Gastrocnemius medialis (tissue), 4 donors: ENCODE data around the gene SNRK. TPM values are rescaled to one million over a fixed set of nuclear protein-coding genes. Genes with fewer than 3 reads are reported as not detected.

ENCODE experiments used
- ATAC-seq, 2 donors: fragments of 150-250 bp; one replicate each; pipeline ENCODE4 v1.9.1; 2016
- DNase-seq, 2 donors: peaks; one replicate each; pipeline ENCODE4 v3.0.0-alpha.2; 2019
- H3K27ac ChIP-seq, 4 donors: fragments of 200-600 bp; sonication (generic); 1 replicate in 1 of 4; 2 replicates in 3 of 4; pipeline ENCODE4 v1.5.1; 2016 to 2018; ENCODE audit warnings: mild to moderate bottlenecking in 2 of 4, moderate library complexity in 1 of 4
- H3K27me3 ChIP-seq, 3 donors: fragments of 200-600 bp; sonication (generic) in 2 of 3; 1 replicate in 1 of 3; 2 replicates in 2 of 3; pipeline versions ENCODE4 v1.5.1 to v1.6.0; 2016 to 2019; ENCODE audit warnings: mild to moderate bottlenecking in 1 of 3, moderate library complexity in 1 of 3
- H3K36me3 ChIP-seq, 2 donors: fragments of 200-600 bp; sonication (generic) in 1 of 2; one replicate each; pipeline ENCODE4 v1.5.1; 2017 to 2018
- H3K4me1 ChIP-seq, 2 donors: fragments of 200-600 bp; sonication (generic) in 1 of 2; one replicate each; pipeline ENCODE4 v1.5.1; 2016 to 2017; ENCODE audit warnings: mild to moderate bottlenecking in 2 of 2
- H3K4me3 ChIP-seq, 4 donors: fragments of 200-600 bp; sonication (generic) in 3 of 4; 1 replicate in 1 of 4; 2 replicates in 3 of 4; pipeline ENCODE4 v1.5.1; 2016 to 2019; ENCODE audit warnings: mild to moderate bottlenecking in 2 of 4
- H3K9me3 ChIP-seq, 3 donors: fragments of 200-600 bp; sonication (generic) in 2 of 3; 1 replicate in 1 of 3; 2 replicates in 2 of 3; pipeline ENCODE4 v1.5.1; 2016 to 2019
- CTCF ChIP-seq, 5 experiments: fragments of 450-650 bp in 3 of 5; fragments of 200-600 bp in 2 of 5; sonication (generic) in 2 of 5; IDR thresholded peaks in 4 of 5; conservative IDR thresholded peaks in 1 of 5; 1 replicate in 4 of 5; 2 replicates in 1 of 5; pipeline ENCODE4 v1.5.1; 2016 to 2019; ENCODE audit warnings: antibody characterized with exemption in 5 of 5, mild to moderate bottlenecking in 3 of 5, moderate library complexity in 3 of 5
- POLR2A ChIP-seq, 2 donors: fragments of 450-650 bp; IDR thresholded peaks; one replicate each; pipeline ENCODE4 v1.6.1; 2017; ENCODE audit warnings: antibody characterized with exemption in 2 of 2, mild to moderate bottlenecking in 2 of 2, moderate library complexity in 2 of 2
- in situ Hi-C, 4 donors: fragments of 200-750 bp; cut with MboI; loops; one replicate each; pipeline versions ENCODE4 v1.15.0 to v1.8.0; 2017; ENCODE audit warnings: low sequenced_read_pairs in 4 of 4
- intact Hi-C: fragments of 100-400 bp; cut with DNase I; formaldehyde crosslinking; loops from one replicate; pipeline ENCODE4 v1.15.1; 2023; ENCODE audit warnings: low total_unique reads
- total RNA-seq, 4 donors: library from RNA; depleted of rRNA; stranded (reverse); fragments of >200 nt; gene quantifications; one replicate each; pipeline versions ENCODE4 v1.1.0 to v1.2.3, GENCODE V29; 2016

SNRK gene
- total RNA-seq, 4 donors from 2014 or later = 18.4 to 29.0 (median 21.9) TPM

GRCh38 chr3:43255662-43256061 lies 30.7 kb upstream of the SNRK start:
- no peak for TF ChIP-seq CTCF (IDR thresholded peaks at IDR 0.05 in 4 of 5, conservative IDR thresholded peaks at IDR 0.05 in 1 of 5)
- Histone ChIP-seq H3K27ac (no peak overlapping the region), H3K27me3 (no peaks in the 10 kb centered on the region), H3K9me3 (no peaks in the 10 kb centered on the region), H3K36me3 (no peaks in the 10 kb centered on the region), H3K4me3 (no peak overlapping the region), H3K4me1 (no peaks in the 10 kb centered on the region)
- ATAC-seq (no peak), DNase-seq (no peak)
- intact Hi-C loops (no loop called here), in situ Hi-C loops (no loop called here)

- H3K27ac ChIP-seq = no peak overlapping the region
- H3K9me3 ChIP-seq = no peaks in the 10 kb centered on the region
- H3K36me3 ChIP-seq = no peaks in the 10 kb centered on the region
- intact Hi-C loops = no loop called here
- H3K4me1 ChIP-seq = no peaks in the 10 kb centered on the region
- TF ChIP-seq POLR2A (IDR thresholded peaks at IDR 0.05) (no peak), CTCF (IDR thresholded peaks at IDR 0.05 in 4 of 5, conservative IDR thresholded peaks at IDR 0.05 in 1 of 5) (no peak)
- no peak for DNase-seq
- H3K4me3 ChIP-seq = no peak overlapping the region
- in situ Hi-C loops = no loop called here
- no peaks in the 10 kb centered on the region for H3K27me3 ChIP-seq
- no peak for ATAC-seq
Observed at GRCh38 chr3:43256714-43257461, 29.5 kb upstream of the SNRK start.

- ATAC-seq (no peak), DNase-seq (no peak)
- no peak overlapping the region for H3K27ac ChIP-seq
- H3K4me3 ChIP-seq = no peak overlapping the region
- H3K36me3 ChIP-seq = no peaks in the 10 kb centered on the region
- no peaks in the 10 kb centered on the region for H3K9me3 ChIP-seq
- H3K27me3 ChIP-seq = no peaks in the 10 kb centered on the region
- no peaks in the 10 kb centered on the region for H3K4me1 ChIP-seq
- TF ChIP-seq CTCF (IDR thresholded peaks at IDR 0.05 in 4 of 5, conservative IDR thresholded peaks at IDR 0.05 in 1 of 5) = no peak
- no peak for TF ChIP-seq POLR2A (IDR thresholded peaks at IDR 0.05)
- in situ Hi-C loops (no loop called here), intact Hi-C loops (no loop called here)
Observed at GRCh38 chr3:43257850-43258249, 28.5 kb upstream of the SNRK start.

GRCh38 chr3:43259626-43260025 lies 26.7 kb upstream of the SNRK start:
- H3K27me3 ChIP-seq = no peaks in the 10 kb centered on the region
- in situ Hi-C loops (no loop called here), intact Hi-C loops (no loop called here)
- no peaks in the 10 kb centered on the region for H3K36me3 ChIP-seq
- H3K9me3 ChIP-seq = no peaks in the 10 kb centered on the region
- no peaks in the 10 kb centered on the region for H3K4me1 ChIP-seq
- no peak for TF ChIP-seq CTCF (IDR thresholded peaks at IDR 0.05 in 4 of 5, conservative IDR thresholded peaks at IDR 0.05 in 1 of 5)
- no peak for TF ChIP-seq POLR2A (IDR thresholded peaks at IDR 0.05)
- H3K4me3 ChIP-seq = no peak overlapping the region
- no peak for DNase-seq
- no peak overlapping the region for H3K27ac ChIP-seq
- no peak for ATAC-seq

- DNase-seq (no peak), ATAC-seq (no peak)
- Histone ChIP-seq H3K4me3 (no peak overlapping the region), H3K27me3 (no peaks in the 10 kb centered on the region), H3K9me3 (no peaks in the 10 kb centered on the region), H3K4me1 (no peaks in the 10 kb centered on the region), H3K36me3 (no peaks in the 10 kb centered on the region), H3K27ac (no peak overlapping the region)
- intact Hi-C loops = no loop called here
- TF ChIP-seq POLR2A (IDR thresholded peaks at IDR 0.05) (no peak), CTCF (IDR thresholded peaks at IDR 0.05 in 4 of 5, conservative IDR thresholded peaks at IDR 0.05 in 1 of 5) (no peak)
- in situ Hi-C loops = no loop called here
Observed at GRCh38 chr3:43260412-43260811, 25.9 kb upstream of the SNRK start.
